IMR-90 (cell line): ENCODE results near the gene PPP1R12B.

Experiments used
- CEBPB ChIP-seq: IDR thresholded peaks from 2 replicates; pipeline ENCODE4 v1.6.1; 2012; ENCODE audit warnings: low read depth, low read length, improper control_type of control experiment
- FOS ChIP-seq: fragments of 150-350 bp; IDR thresholded peaks from 2 replicates; pipeline ENCODE4 v1.6.1; 2016; ENCODE audit warnings: low read depth, low read length
- MAZ ChIP-seq: IDR thresholded peaks from 2 replicates; pipeline ENCODE4 v1.6.1; 2012; ENCODE audit warnings: low read depth, mild to moderate bottlenecking, low read length, improper control_type of control experiment, moderate library complexity, borderline replicate concordance
- MXI1 ChIP-seq: IDR thresholded peaks from 2 replicates; pipeline ENCODE4 v1.6.1; 2012; ENCODE audit warnings: low read depth, mild to moderate bottlenecking, low read length, moderate library complexity, borderline replicate concordance
- POLR2A ChIP-seq: IDR thresholded peaks from 2 replicates; pipeline ENCODE4 v1.6.1; 2012; ENCODE audit warnings: mild to moderate bottlenecking, low read depth, low read length
- SMC3 ChIP-seq: fragments of 150-350 bp; IDR thresholded peaks from 2 replicates; pipeline ENCODE4 v1.6.1; 2016; ENCODE audit warnings: low read depth, mild to moderate bottlenecking, antibody characterized with exemption, low read length, moderate library complexity
- USF2 ChIP-seq: fragments of 150-350 bp; IDR thresholded peaks from 2 replicates; pipeline ENCODE4 v1.6.1; 2017; ENCODE audit warnings: mild to moderate bottlenecking, antibody characterized with exemption, low read length, low read depth
- TF ChIP-seq, protein P1 (sequence below): conservative IDR thresholded peaks from 2 replicates; pipeline ENCODE4 v1.5.1; 2012; ENCODE audit warnings: mild to moderate bottlenecking, low read depth, low read length, improper control_type of control experiment

DNA sequence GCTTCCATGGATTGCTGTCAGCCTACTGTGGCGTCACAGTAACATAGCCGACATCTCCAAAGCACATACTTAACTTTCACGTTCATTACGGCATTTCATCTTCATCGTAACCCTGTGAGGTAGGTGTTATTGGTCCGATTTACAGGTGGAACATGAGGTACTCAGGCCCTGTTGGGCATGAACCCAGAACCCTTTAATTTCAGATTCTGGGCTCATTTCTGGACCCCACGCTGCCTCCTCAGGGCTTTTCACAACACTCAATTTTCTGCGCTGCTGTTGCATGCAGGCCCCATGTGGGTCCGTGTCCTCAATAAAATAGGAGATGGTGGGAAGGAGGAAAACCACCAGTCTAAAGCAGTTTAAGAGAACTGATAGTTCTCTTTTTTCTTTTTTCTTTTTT lies 46.3 kb upstream of the PPP1R12B start:
- TF ChIP-seq, protein P1, sequence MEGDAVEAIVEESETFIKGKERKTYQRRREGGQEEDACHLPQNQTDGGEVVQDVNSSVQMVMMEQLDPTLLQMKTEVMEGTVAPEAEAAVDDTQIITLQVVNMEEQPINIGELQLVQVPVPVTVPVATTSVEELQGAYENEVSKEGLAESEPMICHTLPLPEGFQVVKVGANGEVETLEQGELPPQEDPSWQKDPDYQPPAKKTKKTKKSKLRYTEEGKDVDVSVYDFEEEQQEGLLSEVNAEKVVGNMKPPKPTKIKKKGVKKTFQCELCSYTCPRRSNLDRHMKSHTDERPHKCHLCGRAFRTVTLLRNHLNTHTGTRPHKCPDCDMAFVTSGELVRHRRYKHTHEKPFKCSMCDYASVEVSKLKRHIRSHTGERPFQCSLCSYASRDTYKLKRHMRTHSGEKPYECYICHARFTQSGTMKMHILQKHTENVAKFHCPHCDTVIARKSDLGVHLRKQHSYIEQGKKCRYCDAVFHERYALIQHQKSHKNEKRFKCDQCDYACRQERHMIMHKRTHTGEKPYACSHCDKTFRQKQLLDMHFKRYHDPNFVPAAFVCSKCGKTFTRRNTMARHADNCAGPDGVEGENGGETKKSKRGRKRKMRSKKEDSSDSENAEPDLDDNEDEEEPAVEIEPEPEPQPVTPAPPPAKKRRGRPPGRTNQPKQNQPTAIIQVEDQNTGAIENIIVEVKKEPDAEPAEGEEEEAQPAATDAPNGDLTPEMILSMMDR: no peak
- TF ChIP-seq POLR2A: no peak
- TF ChIP-seq USF2: no peak
- TF ChIP-seq MAZ: no peak
- TF ChIP-seq MXI1: no peak
- TF ChIP-seq SMC3: no peak
- no peak for TF ChIP-seq FOS
- TF ChIP-seq CEBPB: no peak
